Stomach (tissue), 9 donors: ENCODE results near the gene R3HCC1L. TPM values are rescaled to one million over a fixed set of nuclear protein-coding genes. Genes with fewer than 3 reads are reported as not detected.

Experiments used
- DNase-seq, 2 donors: peaks; one replicate each; pipeline versions ENCODE4 v3.0.0 to v3.0.0-alpha.2; 2013 to 2019
- H3K27ac ChIP-seq, 5 donors: fragments of 200-600 bp in 4 of 5; sonication (generic) in 4 of 5; one replicate each; pipeline ENCODE4 v1.5.1; 2013 to 2019; ENCODE audit warnings: mild to moderate bottlenecking in 1 of 5, moderate library complexity in 1 of 5
- H3K27me3 ChIP-seq, 3 donors: fragments of 200-600 bp; sonication (generic); one replicate each; pipeline ENCODE4 v1.5.1; 2017 to 2019; ENCODE audit warnings: mixed run types in 1 of 3
- H3K36me3 ChIP-seq, 4 donors: fragments of 200-600 bp; sonication (generic); 1 replicate in 3 of 4; 2 replicates in 1 of 4; pipeline ENCODE4 v1.5.1; 2016 to 2019
- H3K4me1 ChIP-seq, 4 donors: fragments of 200-600 bp; sonication (generic); one replicate each; pipeline ENCODE4 v1.5.1; 2016 to 2019
- H3K4me3 ChIP-seq, 4 donors: fragments of 200-600 bp; sonication (generic) in 3 of 4; one replicate each; pipeline ENCODE4 v1.5.1; 2016 to 2019; ENCODE audit warnings: mild to moderate bottlenecking in 1 of 4
- H3K9me3 ChIP-seq, 4 donors: fragments of 200-600 bp; sonication (generic); one replicate each; pipeline ENCODE4 v1.5.1; 2016 to 2019
- CTCF ChIP-seq, 7 experiments: fragments of 450-650 bp in 4 of 7; fragments of 200-600 bp in 3 of 7; sonication (generic) in 3 of 7; IDR thresholded peaks; one replicate each; pipeline ENCODE4 v1.5.1; 2016 to 2019; ENCODE audit warnings: antibody characterized with exemption in 7 of 7, control low read depth in 2 of 7, mild to moderate bottlenecking in 1 of 7
- EP300 ChIP-seq: sonication (generic); formaldehyde crosslinking; IDR thresholded peaks from one replicate; pipeline ENCODE4 v1.6.1; 2017; ENCODE audit warnings: antibody characterized with exemption
- POLR2A ChIP-seq, 4 donors: fragments of 450-650 bp; IDR thresholded peaks; one replicate each; pipeline ENCODE4 v1.6.1; 2016; ENCODE audit warnings: antibody characterized with exemption in 4 of 4, control low read depth in 2 of 4, mild to moderate bottlenecking in 1 of 4, moderate library complexity in 1 of 4
- POLR2AphosphoS5 ChIP-seq, 3 donors: sonication (generic); formaldehyde crosslinking; IDR thresholded peaks; one replicate each; pipeline ENCODE4 v1.6.1; 2016; ENCODE audit warnings: antibody characterized with exemption in 3 of 3
- WGBS, 5 donors: extraction: QIAGEN DNeasy Blood & Tissue Kit in 3 of 5; methylation state at CpG; one replicate each; pipeline versions ENCODE4 v1.1.5 to v1.1.7; 2013 to 2018; 5-methylcytosine and 5-hydroxymethylcytosine counted together
- intact Hi-C: fragments of 100-400 bp; cut with DNase I; formaldehyde crosslinking; loops from one replicate; pipeline ENCODE4 v1.15.1; 2023; ENCODE audit warnings: low total_unique reads
- polyA plus RNA-seq, 3 donors: library from polyadenylated mRNA; stranded (reverse); fragments of 200-250 nt; gene quantifications; one replicate each; pipeline ENCODE4 v1.2.3, GENCODE V29; 2013
- total RNA-seq, 5 donors: library from RNA; depleted of rRNA; stranded (reverse); fragments of >200 nt; gene quantifications; one replicate each; pipeline versions ENCODE4 v1.1.0 to v1.2.3, GENCODE V29; 2014 to 2016
- donor health status: healthy with polysubstance abuse.
- donor health status: Bipolar disorder and iron deficiency.
- donor health status: healthy.

R3HCC1L gene
- total and polyA plus RNA-seq, 8 donors: 7.3 to 97.6 (median 15.3) TPM

DNA sequence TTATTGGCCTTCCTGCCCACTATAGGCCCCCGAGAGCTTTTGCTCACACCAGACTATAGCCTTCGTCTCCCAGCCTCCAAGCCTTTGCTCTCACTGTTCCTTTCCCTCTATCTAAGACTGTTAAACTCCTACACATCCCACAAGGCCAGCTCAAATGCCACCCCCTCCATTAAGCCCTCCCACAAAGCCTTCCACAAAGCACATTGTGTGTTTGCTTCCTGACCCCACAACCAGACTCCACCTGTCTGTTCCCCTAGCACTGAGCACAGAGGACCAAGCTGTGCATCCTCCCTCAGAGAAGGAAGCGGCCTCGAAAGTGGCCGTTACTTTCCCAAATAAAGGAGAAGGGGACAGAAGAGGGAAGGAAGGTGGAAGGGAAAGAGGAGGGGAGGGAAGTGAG, 132.2 kb downstream of the R3HCC1L start:
- no peak for TF ChIP-seq POLR2A (IDR thresholded peaks at IDR 0.05)
- TF ChIP-seq CTCF (IDR thresholded peaks at IDR 0.05): no peak
- TF ChIP-seq POLR2AphosphoS5 (IDR thresholded peaks at IDR 0.05): no peak
- TF ChIP-seq EP300: no peak
- peak overlapping the region in 1 of 4 donors; percentile 53 for H3K4me3 ChIP-seq
- WGBS, 5 donors: 81 to 93% (median 87%) methylated on average over 5 of the region's 5 CpGs
- peaks cover 0 to 38% (median 12%) of the 10 kb centered on the region in 3 donors for H3K27me3 ChIP-seq
- H3K27ac ChIP-seq: peak overlapping the region in 3 of 5 donors; percentile 74 to 86 (median 84)
- no peaks in the 10 kb centered on the region for H3K36me3 ChIP-seq
- DNase-seq: no peak
- no peaks in the 10 kb centered on the region for H3K9me3 ChIP-seq
- H3K4me1 ChIP-seq: peaks cover 23 to 49% (median 36%) of the 10 kb centered on the region in 4 donors
- intact Hi-C loops: no loop called here

DNA sequence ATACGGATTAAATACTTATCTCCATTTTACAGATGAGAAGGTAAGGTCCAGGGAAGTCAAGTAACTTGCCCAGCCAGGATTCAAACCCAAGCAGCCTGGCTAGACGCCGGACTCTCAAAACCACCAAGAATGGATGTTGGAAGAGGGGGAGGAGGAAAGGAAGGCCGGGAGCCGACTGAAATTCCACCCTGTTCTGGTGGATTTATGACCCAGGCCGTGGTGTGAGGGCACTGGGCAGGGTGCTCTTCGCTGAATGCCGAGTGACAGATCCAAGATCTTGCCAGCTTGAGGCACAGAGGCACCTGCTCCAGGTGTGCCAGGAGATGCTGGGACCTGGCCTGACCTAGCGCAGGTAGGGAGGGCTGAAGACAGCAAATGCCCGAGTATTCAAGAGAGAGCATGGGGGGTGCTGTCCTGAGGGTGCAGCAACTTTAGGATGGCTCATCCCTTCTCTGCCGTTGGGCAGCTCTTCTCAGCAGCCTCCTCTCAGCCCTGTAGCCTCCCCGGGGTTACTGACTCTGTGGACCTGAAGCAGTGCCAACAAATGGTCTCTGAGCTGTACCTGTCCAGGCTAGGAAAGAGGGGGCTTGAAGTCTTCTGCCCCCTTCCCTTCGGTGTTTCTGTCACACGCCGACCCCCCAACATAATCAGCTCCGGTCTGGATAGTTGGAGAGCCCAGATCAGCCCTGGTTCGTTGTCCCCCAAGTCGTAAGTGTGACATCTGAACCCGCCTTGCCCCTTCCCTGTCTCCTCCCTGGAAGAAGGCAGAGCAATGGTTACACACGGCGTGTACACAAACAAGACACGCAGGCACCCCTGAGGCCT, 132.8 kb downstream of the R3HCC1L start:
- Histone ChIP-seq H3K4me3 (peak overlapping the region; percentile 43 to 59 (median 54)), H3K36me3 (no peaks in the 10 kb centered on the region), H3K9me3 (no peaks in the 10 kb centered on the region), H3K4me1 (peaks cover 23 to 49% (median 36%) of the 10 kb centered on the region in 4 donors), H3K27me3 (peaks cover 0 to 38% (median 12%) of the 10 kb centered on the region in 3 donors), H3K27ac (peak overlapping the region in 4 of 5 donors; percentile 67 to 86 (median 79))
- intact Hi-C loops: no loop called here
- peak in 1 of 2 donors; percentile 24 for DNase-seq
- TF ChIP-seq POLR2A (IDR thresholded peaks at IDR 0.05) (no peak), POLR2AphosphoS5 (IDR thresholded peaks at IDR 0.05) (no peak), EP300 (no peak), CTCF (IDR thresholded peaks at IDR 0.05) (no peak)
- WGBS, 5 donors: 51 to 61% (median 55%) methylated on average over 22 of the region's 22 CpGs

DNA sequence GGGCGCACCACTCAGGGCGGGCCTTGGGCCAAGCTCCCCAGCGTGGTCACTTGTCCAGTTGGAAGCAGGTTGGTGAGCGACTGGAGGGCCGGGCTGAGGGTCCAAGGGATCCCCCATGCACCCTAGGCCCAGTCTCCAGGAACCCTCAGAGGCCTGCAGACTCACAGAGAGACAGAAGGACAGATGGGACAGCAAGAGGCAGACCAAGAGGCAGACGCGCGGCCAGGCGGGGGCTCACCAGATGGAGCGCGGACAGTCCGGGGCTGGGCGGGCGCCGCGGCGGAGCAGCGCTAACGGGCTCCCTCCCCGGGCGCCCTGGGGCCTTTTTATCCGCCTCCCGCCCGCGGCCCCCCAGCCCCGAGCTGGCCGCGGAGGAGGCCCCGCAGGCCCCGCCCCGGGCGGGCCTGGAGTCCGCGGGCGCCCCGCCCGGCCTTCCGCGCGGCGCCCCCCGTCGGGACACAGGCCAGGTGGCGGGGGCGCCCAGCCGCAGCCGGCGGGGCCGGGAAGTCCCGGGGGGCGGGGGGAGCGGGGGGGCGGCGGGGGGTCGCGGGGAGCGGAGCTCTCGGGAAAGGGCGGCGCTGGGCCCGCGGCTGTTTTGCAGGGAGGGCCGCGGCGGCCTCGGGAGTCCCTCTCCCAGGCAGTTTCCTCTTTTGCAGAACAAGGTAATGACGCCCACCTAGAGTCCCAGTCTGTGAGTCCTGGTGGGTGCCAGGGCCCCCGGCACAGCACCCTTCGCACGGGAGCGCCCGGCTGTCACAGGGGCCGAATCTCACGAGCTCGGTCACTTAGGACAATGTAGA, 133.6 kb downstream of the R3HCC1L start, which contains the start of gene LOXL4:
LOXL4 (minus strand) TSS at position 301 of the 800 bp plus-strand sequence. CDS start 5,175 bp downstream, outside the sequence.
- peak within 1 kb of the TSS in 4 of 5 donors; percentile 67 to 86 (median 79) for H3K27ac ChIP-seq

More for the DNA sequence above, 133.6 kb downstream of the R3HCC1L start, which contains the start of gene LOXL4:
- DNase-seq: peak in 1 of 2 donors; percentile 70
- Histone ChIP-seq H3K4me3 (peak within 1 kb of the TSS; percentile 43 to 59 (median 54)), H3K9me3 (no peaks in the 10 kb centered on the region), H3K27me3 (peaks cover 0 to 38% (median 12%) of the 10 kb centered on the region in 3 donors), H3K4me1 (peaks cover 23 to 49% (median 36%) of the 10 kb centered on the region in 4 donors), H3K36me3 (no peaks in the 10 kb centered on the region)
- intact Hi-C loops: no loop called here
- 3 to 10% (median 3%) methylated on average over 16 to 69 of the region's 75 CpGs for WGBS, 5 donors
- TF ChIP-seq POLR2A (IDR thresholded peaks at IDR 0.05) (no peak), POLR2AphosphoS5 (IDR thresholded peaks at IDR 0.05) (no peak), EP300 (no peak), CTCF (IDR thresholded peaks at IDR 0.05) (no peak)
